GM23338 (cell line): ENCODE measurements around the gene AP5Z1. TPM values are rescaled to one million over a fixed set of nuclear protein-coding genes. Genes with fewer than 3 reads are reported as not detected.

Source experiments
- ATAC-seq: fragments of 200-7000 bp; cut with Tn5 transposase; 3 replicates; pipeline ENCODE4 v1.9.1; 2020
- DNase-seq: peaks from one replicate; pipeline ENCODE4 v3.0.0-alpha.2; 2015; ENCODE audit warnings: low spot score
- H2AFZ ChIP-seq: fragments of 200-600 bp; sonication (generic); 2 replicates; pipeline ENCODE4 v1.8.0; 2016; ENCODE audit warnings: antibody characterized with exemption, mild to moderate bottlenecking, moderate library complexity
- H3F3A ChIP-seq: fragments of 200-600 bp; sonication (generic); replicated peaks from 2 replicates; pipeline ENCODE4 v1.8.0; 2017; ENCODE audit warnings: antibody characterized with exemption, mixed run types, low read depth
- H3K27ac ChIP-seq: fragments of 200-600 bp; sonication (generic); 2 replicates; pipeline ENCODE4 v1.6.1; 2016; ENCODE audit warnings: low read depth
- H3K27me3 ChIP-seq: fragments of 200-600 bp; sonication (generic); 2 replicates; pipeline ENCODE4 v1.8.0; 2016; ENCODE audit warnings: mild to moderate bottlenecking, mixed run types, moderate library complexity; ENCODE audit not compliant: insufficient read depth
- H3K36me3 ChIP-seq: fragments of 200-600 bp; sonication (generic); 2 replicates; pipeline ENCODE4 v1.8.0; 2016; ENCODE audit warnings: mild to moderate bottlenecking; ENCODE audit not compliant: insufficient read depth
- H3K4me1 ChIP-seq: fragments of 200-600 bp; sonication (generic); 2 replicates; pipeline ENCODE4 v1.8.0; 2016; ENCODE audit warnings: mild to moderate bottlenecking, moderate library complexity; ENCODE audit not compliant: insufficient read depth
- H3K4me2 ChIP-seq: fragments of 200-600 bp; sonication (generic); 2 replicates; pipeline ENCODE4 v1.7.1; 2017; ENCODE audit warnings: mixed run types
- H3K4me3 ChIP-seq: fragments of 200-600 bp; sonication (generic); 2 replicates; pipeline ENCODE4 v1.6.1; 2016; ENCODE audit warnings: mixed run types
- H3K79me2 ChIP-seq: fragments of 200-600 bp; sonication (generic); replicated peaks from 2 replicates; pipeline ENCODE4 v1.8.0; 2017; ENCODE audit warnings: mild to moderate bottlenecking; ENCODE audit not compliant: insufficient read depth
- H3K9me2 ChIP-seq: fragments of 200-600 bp; sonication (generic); 2 replicates; pipeline ENCODE4 v1.8.0; 2017; ENCODE audit not compliant: insufficient read depth
- H4K20me1 ChIP-seq: fragments of 200-600 bp; sonication (generic); replicated peaks from 2 replicates; pipeline ENCODE4 v1.8.0; 2017; ENCODE audit warnings: mild to moderate bottlenecking; ENCODE audit not compliant: insufficient read depth
- H3K27ac Mint-ChIP-seq: 2 replicates; pipeline ENCODE4 v1.8.0; 2020; ENCODE audit warnings: inconsistent platforms, mild to moderate bottlenecking, moderate library complexity, mixed read lengths
- H3K27me3 Mint-ChIP-seq: 3 replicates; pipeline ENCODE4 v1.8.0; 2022; ENCODE audit warnings: low read depth, mild to moderate bottlenecking, moderate library complexity, mixed read lengths, inconsistent platforms; ENCODE audit not compliant: insufficient read depth, poor library complexity
- H3K36me3 Mint-ChIP-seq: 3 replicates; pipeline ENCODE4 v1.8.0; 2021; ENCODE audit warnings: low read depth, mild to moderate bottlenecking, inconsistent platforms, moderate library complexity, mixed read lengths
- H3K4me1 Mint-ChIP-seq: 3 replicates; pipeline ENCODE4 v1.8.0; 2020; ENCODE audit warnings: mild to moderate bottlenecking, inconsistent platforms, mixed read lengths
- H3K4me3 Mint-ChIP-seq: 3 replicates; pipeline ENCODE4 v1.8.0; 2021; ENCODE audit warnings: moderate library complexity, mild to moderate bottlenecking, inconsistent platforms, mixed read lengths
- H3K9me3 Mint-ChIP-seq: 3 replicates; pipeline ENCODE4 v1.8.0; 2020; ENCODE audit warnings: moderate library complexity, mild to moderate bottlenecking, inconsistent platforms, mixed read lengths
- CREB1 ChIP-seq: fragments of 250-450 bp; sonication (Bioruptor Pico); IDR thresholded peaks from 2 replicates; pipeline ENCODE4 v1.5.0; 2020; ENCODE audit warnings: low read depth, mild to moderate bottlenecking, moderate library complexity
- CTCF ChIP-seq, 2 experiments: fragments of 200-600 bp in 1 of 2; sonication (generic) in 1 of 2; conservative IDR thresholded peaks; 2 replicates each; pipeline versions ENCODE4 v1.5.1 to v1.6.1; 2016 to 2017; ENCODE audit warnings: antibody characterized with exemption in 2 of 2, low read depth in 2 of 2, mild to moderate bottlenecking in 2 of 2, moderate library complexity in 1 of 2
- ETS1 ChIP-seq: IDR thresholded peaks from 2 replicates; pipeline ENCODE4 v1.6.1; 2016; ENCODE audit warnings: antibody characterized with exemption
- EZH2phosphoT487 ChIP-seq: fragments of 200-600 bp; sonication (generic); IDR thresholded peaks from one replicate; pipeline ENCODE4 v1.8.1; 2018; ENCODE audit warnings: antibody characterized with exemption; ENCODE audit not compliant: unreplicated experiment
- NANOG ChIP-seq: IDR thresholded peaks from 2 replicates; pipeline ENCODE4 v1.6.1; 2016; ENCODE audit warnings: antibody characterized with exemption, borderline replicate concordance
- POLR2AphosphoS5 ChIP-seq: IDR thresholded peaks from 2 replicates; pipeline ENCODE4 v1.6.1; 2016; ENCODE audit warnings: antibody characterized with exemption, low read depth
- REST ChIP-seq: IDR thresholded peaks from one replicate; pipeline ENCODE4 v1.6.1; 2018; ENCODE audit warnings: antibody characterized with exemption; ENCODE audit not compliant: unreplicated experiment
- STAT1 ChIP-seq: IDR thresholded peaks from one replicate; pipeline ENCODE4 v1.6.1; 2016; ENCODE audit warnings: antibody characterized with exemption; ENCODE audit not compliant: unreplicated experiment
- ZNF114 ChIP-seq: fragments of 250-450 bp; sonication (Bioruptor Pico); IDR thresholded peaks from 2 replicates; pipeline ENCODE4 v1.5.0; 2020; ENCODE audit warnings: mild to moderate bottlenecking, moderate library complexity
- ZNF331 ChIP-seq: fragments of 250-450 bp; sonication (Bioruptor Pico); IDR thresholded peaks from 2 replicates; pipeline ENCODE4 v1.5.0; 2020; ENCODE audit warnings: low read depth, mild to moderate bottlenecking, moderate library complexity
- ZNF462 ChIP-seq: fragments of 250-450 bp; sonication (Bioruptor Pico); IDR thresholded peaks from 2 replicates; pipeline ENCODE4 v1.5.0; 2020; ENCODE audit warnings: mild to moderate bottlenecking, moderate library complexity
- polyA plus RNA-seq: library from polyadenylated mRNA; unstranded; fragments of >200 nt; fragmentation: Nextera tagmentation; extraction: Ambion mirVana; gene quantifications from 2 replicates; pipeline ENCODE4 v1.2.1, GENCODE V29; 2016
- total RNA-seq: library from RNA; depleted of rRNA; stranded (reverse); fragments of >200 nt; shearing (Covaris generic); gene quantifications from 2 replicates; pipeline ENCODE4 v1.2.3, GENCODE V29; 2014

AP5Z1 gene
- total and polyA plus RNA-seq, 2 experiments from 2014 or later = 16.3 to 31.2 TPM

- peaks cover 15% of the 10 kb centered on the region for H3K27me3 Mint-ChIP-seq
- H3K79me2 ChIP-seq = no peaks in the 10 kb centered on the region; the same call in 1 of the 2 replicates
- ATAC-seq = no peak
Measured at GRCh38 chr7:4734587-4735345, 40.7 kb upstream of the AP5Z1 start.

More at GRCh38 chr7:4734587-4735345, 40.7 kb upstream of the AP5Z1 start:
- Mint-ChIP-seq H3K9me3 (no peaks in the 10 kb centered on the region), H3K4me1 (peaks cover 15% of the 10 kb centered on the region), H3K27ac (no peak overlapping the region), H3K4me3 (no peak overlapping the region), H3K36me3 (no peaks in the 10 kb centered on the region; the same call in 2 of the 3 replicates)
- no peak overlapping the region for H3K4me3 ChIP-seq
- H3K4me2 ChIP-seq = no peak overlapping the region
- H3K27ac ChIP-seq = no peak overlapping the region
- peaks cover 11% of the 10 kb centered on the region; the same call in 1 of the 2 replicates for H3K4me1 ChIP-seq
- no peaks in the 10 kb centered on the region for H3K9me2 ChIP-seq
- H4K20me1 ChIP-seq = peaks cover 25% of the 10 kb centered on the region
- H2AFZ ChIP-seq = no peak overlapping the region
- DNase-seq = no peak
- H3K36me3 ChIP-seq = no peaks in the 10 kb centered on the region
- H3K27me3 ChIP-seq = no peaks in the 10 kb centered on the region
- no peaks in the 10 kb centered on the region; the same call in 1 of the 2 replicates for H3F3A ChIP-seq
- TF ChIP-seq ZNF331 (CRISPR knock-in tag) (no peak), ZNF462 (no peak), ETS1 (no peak), NANOG (no peak), CTCF (conservative IDR thresholded peaks at IDR 0.05; ENCODE audit: low read depth in 2 of 2) (no peak), POLR2AphosphoS5 (no peak), STAT1 (no peak), EZH2phosphoT487 (no peak), ZNF114 (CRISPR knock-in tag) (no peak), CREB1 (CRISPR knock-in tag) (no peak), REST (no peak)
